Epithelial cell of proximal tubule (primary cell): ENCODE measurements around the gene RPS6KA4. TPM values are rescaled to one million over a fixed set of nuclear protein-coding genes. Genes with fewer than 3 reads are reported as not detected.

Source experiments
- DNase-seq: peaks from one replicate; pipeline ENCODE4 v3.0.0-alpha.2; 2011; ENCODE audit warnings: low read depth
- H3K4me3 ChIP-seq: 2 replicates; pipeline ENCODE4 v1.5.1; 2011; ENCODE audit warnings: low read depth, mild to moderate bottlenecking, low read length
- CTCF ChIP-seq: conservative IDR thresholded peaks from 2 replicates; pipeline ENCODE4 v1.5.1; 2012; ENCODE audit warnings: low read depth, mild to moderate bottlenecking, low read length
- total RNA-seq: library from RNA; depleted of rRNA; stranded (reverse); fragments of >200 nt; gene quantifications from 2 replicates; pipeline ENCODE4 v1.2.3, GENCODE V29; 2015

Gene RPS6KA4
- total RNA-seq, 1 donor from 2014 or later: 37.1 TPM

- no peak for TF ChIP-seq CTCF
- no peak within 1 kb of the TSS for H3K4me3 ChIP-seq
- no peak for DNase-seq
Measured at GRCh38 chr11:64339754-64340408, 19.1 kb upstream of the RPS6KA4 start, which contains the start of gene CCDC88B. CCDC88B (plus strand) TSS chr11:64340204; CDS start chr11:64340267, 63 bp downstream.

- no peak for TF ChIP-seq CTCF
- H3K4me3 ChIP-seq: no peak overlapping the region
- no peak for DNase-seq
Measured at GRCh38 chr11:64340671-64341335, 18.2 kb upstream of the RPS6KA4 start.

- no peak for TF ChIP-seq CTCF
- no peak overlapping the region for H3K4me3 ChIP-seq
- DNase-seq: no peak
Measured at GRCh38 chr11:64341429-64341828, 17.5 kb upstream of the RPS6KA4 start.

- peak; percentile 40 for TF ChIP-seq CTCF
- H3K4me3 ChIP-seq: peak overlapping the region; percentile 52
- no peak for DNase-seq
Measured at GRCh38 chr11:64341851-64342791, 16.8 kb upstream of the RPS6KA4 start.

- H3K4me3 ChIP-seq: peak overlapping the region; percentile 52
- no peak for DNase-seq
- no peak for TF ChIP-seq CTCF
Measured at GRCh38 chr11:64342869-64343745, 15.9 kb upstream of the RPS6KA4 start.
